Endothelial cell of umbilical vein (primary cell): ENCODE measurements around the gene NUBPL. TPM values are rescaled to one million over a fixed set of nuclear protein-coding genes. Genes with fewer than 3 reads are reported as not detected.

ENCODE experiments used
- BruUV-seq: library from RNA; stranded (reverse); fragments of 400-500 nt; replicated peaks from 2 replicates; lab custom pipeline; 2021; lab: Mats Ljungman, UMichigan
- CTCF ChIA-PET: fragments of 300-600, 350-600 bp; sonication (Branson Sonifier 250); formaldehyde crosslinking; loops from one replicate; lab custom pipeline; 2021; ENCODE audit warnings: antibody characterized with exemption, inconsistent platforms; lab: Charles Lee
- POLR2A ChIA-PET: fragments of 300-600, 350-600 bp; sonication (Branson Sonifier 250); formaldehyde crosslinking; loops from one replicate; lab custom pipeline; 2021; ENCODE audit warnings: antibody characterized with exemption, inconsistent platforms; lab: Charles Lee
- DNase-seq: peaks from one replicate; pipeline ENCODE4 v3.0.0-alpha.2; 2011; ENCODE audit warnings: low read depth, low spot score
- FAIRE-seq: peaks from 2 replicates; lab custom pipeline; 2011; peaks lifted over from hg19 to GRCh38; lab: Jason Lieb, UNC
- H2AFZ ChIP-seq: 2 replicates; pipeline ENCODE4 v1.6.0; 2012; ENCODE audit warnings: low read depth, low read length, control low read depth, inconsistent platforms
- H3K27ac ChIP-seq: 2 replicates; pipeline ENCODE4 v1.5.1; 2011; ENCODE audit warnings: low read depth, mild to moderate bottlenecking, control low read depth, low read length, moderate library complexity; ENCODE audit not compliant: insufficient read depth
- H3K27me3 ChIP-seq, 2 experiments: 2 replicates each; pipeline versions ENCODE4 v1.6.0 to v1.6.1; 2011; ENCODE audit warnings: low read length in 2 of 2, mixed read lengths in 1 of 2; ENCODE audit not compliant: control insufficient read depth in 2 of 2, insufficient read depth in 2 of 2
- H3K36me3 ChIP-seq, 2 experiments: 2 replicates in 1 of 2; 3 replicates in 1 of 2; pipeline ENCODE4 v1.5.1; 2011; ENCODE audit warnings: low read length in 2 of 2, mild to moderate bottlenecking in 1 of 2, moderate library complexity in 1 of 2; ENCODE audit not compliant: control insufficient read depth in 2 of 2, insufficient read depth in 2 of 2; ENCODE audit errors: extremely low read depth in 1 of 2
- H3K4me1 ChIP-seq: 3 replicates; pipeline ENCODE4 v1.5.1; 2011; ENCODE audit warnings: mild to moderate bottlenecking, low read length; ENCODE audit not compliant: control insufficient read depth, insufficient read depth; ENCODE audit errors: extremely low read depth
- H3K4me2 ChIP-seq: 2 replicates; pipeline ENCODE4 v1.6.1; 2011; ENCODE audit warnings: low read length, control low read depth, mixed read lengths; ENCODE audit not compliant: insufficient read depth
- H3K4me3 ChIP-seq, 3 experiments: fragments of 200-600 bp in 1 of 3; sonication (generic), shearing (Covaris generic) in 1 of 3; replicated peaks in 1 of 3; 2 replicates each; pipeline ENCODE4 v1.5.1; 2011 to 2016; ENCODE audit warnings: control low read depth in 3 of 3, low read length in 3 of 3, mild to moderate bottlenecking in 2 of 3, inconsistent platforms in 1 of 3, low read depth in 1 of 3, moderate library complexity in 1 of 3; ENCODE audit not compliant: insufficient read depth in 1 of 3
- H3K79me2 ChIP-seq: 2 replicates; pipeline ENCODE4 v1.6.0; 2012; ENCODE audit warnings: low read length, inconsistent platforms; ENCODE audit not compliant: control insufficient read depth, insufficient read depth
- H3K9ac ChIP-seq: replicated peaks from 2 replicates; pipeline ENCODE3; 2011; ENCODE audit warnings: low read length, control low read depth; ENCODE audit not compliant: insufficient read depth; ENCODE audit errors: extremely low read depth
- H3K9me1 ChIP-seq: replicated peaks from 3 replicates; pipeline ENCODE4 v1.6.0; 2011; ENCODE audit warnings: mild to moderate bottlenecking, low read length; ENCODE audit not compliant: control insufficient read depth, insufficient read depth; ENCODE audit errors: extremely low read depth
- H3K9me3 ChIP-seq: replicated peaks from 2 replicates; pipeline ENCODE4 v1.5.1; 2012; ENCODE audit warnings: low read length, inconsistent platforms; ENCODE audit not compliant: control insufficient read depth, insufficient read depth
- H4K20me1 ChIP-seq: replicated peaks from 2 replicates; pipeline ENCODE3; 2011; ENCODE audit warnings: mild to moderate bottlenecking, low read length; ENCODE audit not compliant: control insufficient read depth, insufficient read depth; ENCODE audit errors: extremely low read depth
- EZH2 ChIP-seq: IDR thresholded peaks from 2 replicates; pipeline ENCODE4 v1.6.1; 2012; ENCODE audit warnings: borderline replicate concordance, low read depth, mild to moderate bottlenecking, moderate library complexity, low read length, inconsistent platforms; ENCODE audit not compliant: severe bottlenecking
- FOS ChIP-seq: IDR thresholded peaks from 2 replicates; pipeline ENCODE4 v1.6.1; 2011; ENCODE audit warnings: mild to moderate bottlenecking, low read length, moderate library complexity, borderline replicate concordance; ENCODE audit not compliant: insufficient read depth
- GATA2 ChIP-seq: IDR thresholded peaks from 2 replicates; pipeline ENCODE4 v1.7.0; 2011; ENCODE audit warnings: low read depth, mild to moderate bottlenecking, moderate library complexity, mixed read lengths, low read length; ENCODE audit not compliant: insufficient read length, insufficient read depth
- JUN ChIP-seq: IDR thresholded peaks from 2 replicates; pipeline ENCODE4 v1.6.1; 2011; ENCODE audit warnings: borderline replicate concordance, low read depth; ENCODE audit not compliant: insufficient read length, insufficient read depth
- MAX ChIP-seq: IDR thresholded peaks from 2 replicates; pipeline ENCODE4 v1.6.1; 2011; ENCODE audit not compliant: insufficient read depth, insufficient read length
- POLR2A ChIP-seq: IDR thresholded peaks from 2 replicates; pipeline ENCODE4 v1.6.1; 2012; ENCODE audit warnings: low read depth, mild to moderate bottlenecking, control low read depth, low read length
- POLR2AphosphoS5 ChIP-seq: IDR thresholded peaks from 2 replicates; pipeline ENCODE4 v1.6.1; 2012; ENCODE audit warnings: low read depth, mild to moderate bottlenecking, control low read depth, low read length, moderate library complexity; ENCODE audit not compliant: insufficient read depth
- dilution Hi-C: fragments of 300-500 bp; cut with MboI; formaldehyde crosslinking; loops from one replicate; pipeline ENCODE4 v1.15.0; 2019; ENCODE audit warnings: low sequenced_read_pairs; ENCODE audit not compliant: extremely low pct_ligation_motif_present
- intact Hi-C: fragments of 100-400 bp; cut with micrococcal nuclease; formaldehyde crosslinking; loops from one replicate; pipeline ENCODE4 v1.10.0; 2022
- polyA plus RNA-seq, 4 experiments: library from polyadenylated mRNA; depleted of rRNA in 3 of 4; stranded (reverse) in 3 of 4; unstranded in 1 of 4; fragments of >200 nt; gene quantifications; 2 replicates each; pipeline versions ENCODE4 v1.2.1 to v1.2.3, GENCODE V29; 2011 to 2012; ENCODE audit warnings: missing spikeins in 1 of 4
- total RNA-seq: library from RNA; stranded (reverse); gene quantifications from 2 replicates; pipeline ENCODE4 v1.2.3, GENCODE V29; 2021

Gene NUBPL
- total and polyA plus RNA-seq, 2 donors (not counting 3 experiments of a cell fraction or from before 2014, with no cell fraction given) = 2.1 to 12.3 TPM

- H3K4me2 ChIP-seq = no peak overlapping the region
- DNase-seq (no peak), FAIRE-seq (no peak)
- no peak overlapping the region for H3K4me3 ChIP-seq
- dilution Hi-C loops = no loop called here
- intact Hi-C loops = no loop called here
- TF ChIP-seq MAX (no peak), GATA2 (no peak), JUN (no peak)
- H4K20me1 ChIP-seq = no peaks in the 10 kb centered on the region
- H3K9ac ChIP-seq = no peak overlapping the region
- no peaks in the 10 kb centered on the region for H3K27me3 ChIP-seq
- H3K27ac ChIP-seq = no peak overlapping the region
- no peaks in the 10 kb centered on the region for H3K9me3 ChIP-seq
- H2AFZ ChIP-seq = no peak overlapping the region
- ChIA-PET POLR2A (no interaction called here), CTCF (no interaction called here)
- BruUV-seq = no TSS peak
- no peaks in the 10 kb centered on the region for H3K9me1 ChIP-seq
- H3K79me2 ChIP-seq = no peaks in the 10 kb centered on the region
- no peaks in the 10 kb centered on the region for H3K4me1 ChIP-seq
- no peaks in the 10 kb centered on the region for H3K36me3 ChIP-seq
Observed at GRCh38 chr14:31766315-31766892, 205.2 kb downstream of the NUBPL start.

GRCh38 chr14:31768355-31768754 is 207.2 kb downstream of the NUBPL start:
- H3K9me3 ChIP-seq = no peaks in the 10 kb centered on the region
- no peak for FAIRE-seq
- H4K20me1 ChIP-seq = no peaks in the 10 kb centered on the region
- no TSS peak for BruUV-seq
- ChIA-PET CTCF (interaction anchor here (1.4 kb wide), 1 partner anchor 245 kb away, joined by 3 read pairs; no protein-coding TSS in a partner anchor), POLR2A (no interaction called here)
- no peaks in the 10 kb centered on the region for H3K27me3 ChIP-seq
- H3K27ac ChIP-seq = no peak overlapping the region
- H3K4me2 ChIP-seq = no peak overlapping the region
- intact Hi-C loops (no loop called here), dilution Hi-C loops (no loop called here)
- H3K36me3 ChIP-seq = no peaks in the 10 kb centered on the region
- no peak for TF ChIP-seq POLR2A
- TF ChIP-seq FOS = no peak
- TF ChIP-seq JUN = no peak
- no peak for TF ChIP-seq MAX
- TF ChIP-seq EZH2 = no peak
- TF ChIP-seq GATA2 = no peak
- TF ChIP-seq POLR2AphosphoS5 = no peak
- H2AFZ ChIP-seq = no peak overlapping the region
- H3K9ac ChIP-seq = no peak overlapping the region
- no peaks in the 10 kb centered on the region for H3K9me1 ChIP-seq
- H3K4me3 ChIP-seq = no peak overlapping the region
- H3K4me1 ChIP-seq = no peaks in the 10 kb centered on the region
- no peak for DNase-seq
- no peaks in the 10 kb centered on the region for H3K79me2 ChIP-seq
